ENCODE results near the gene CALB2. TPM values are rescaled to one million over a fixed set of nuclear protein-coding genes. Genes with fewer than 3 reads are reported as not detected.

Gene CALB2
- total and polyA plus RNA-seq, 2 of the 13 experiments (the other 11 are each of a cell fraction or from before 2014, with no cell fraction given): 0.37 to 0.40 TPM

- TF ChIP-seq ZNF609 (CRISPR knock-in tag; IDR thresholded peaks at IDR 0.05; ENCODE audit: borderline replicate concordance) (peak; percentile 83; the same call in 1 of the 2 replicates), ZNF44 (CRISPR knock-in tag; IDR thresholded peaks at IDR 0.05) (peak; percentile 96), NAIF1 (CRISPR knock-in tag; IDR thresholded peaks at IDR 0.05; ENCODE audit: borderline replicate concordance) (peak; percentile 97), THAP8 (CRISPR knock-in tag; IDR thresholded peaks at IDR 0.05; ENCODE audit: borderline replicate concordance) (peak; percentile 97), NFE2L1 (CRISPR knock-in tag; IDR thresholded peaks at IDR 0.05; ENCODE audit: borderline replicate concordance) (no peak; the same call in 1 of the 2 replicates), PHF8 (CRISPR knock-in tag; IDR thresholded peaks at IDR 0.05) (peak; percentile 70), USF2 (IDR thresholded peaks at IDR 0.05; ENCODE audit: low read depth, low read length) (peak; percentile 50; the same call in 1 of the 2 replicates), USF2 (CRISPR knock-in tag; IDR thresholded peaks at IDR 0.05; ENCODE audit: borderline replicate concordance) (peak; percentile 34; the same call in 1 of the 2 replicates), NR3C1 (CRISPR knock-in tag; IDR thresholded peaks at IDR 0.05) (no peak), HOXA5 (CRISPR knock-in tag; IDR thresholded peaks at IDR 0.05) (peak; percentile 95), SNRNP70 (IDR thresholded peaks at IDR 0.05; ENCODE audit: low read depth, low read length) (no peak), JUND (CRISPR knock-in tag; IDR thresholded peaks at IDR 0.05) (peak; percentile 84), ZNF235 (CRISPR knock-in tag; IDR thresholded peaks at IDR 0.05; ENCODE audit: borderline replicate concordance) (no peak), HMGA1 (CRISPR knock-in tag; conservative IDR thresholded peaks at IDR 0.05) (no peak), ZNF605 (CRISPR knock-in tag; IDR thresholded peaks at IDR 0.05) (peak; percentile 98), TBL1XR1 (IDR thresholded peaks at IDR 0.05; ENCODE audit: borderline replicate concordance, low read length, partially characterized antibody) (peak; percentile 69)
- TF ChIP-seq, protein P1, sequence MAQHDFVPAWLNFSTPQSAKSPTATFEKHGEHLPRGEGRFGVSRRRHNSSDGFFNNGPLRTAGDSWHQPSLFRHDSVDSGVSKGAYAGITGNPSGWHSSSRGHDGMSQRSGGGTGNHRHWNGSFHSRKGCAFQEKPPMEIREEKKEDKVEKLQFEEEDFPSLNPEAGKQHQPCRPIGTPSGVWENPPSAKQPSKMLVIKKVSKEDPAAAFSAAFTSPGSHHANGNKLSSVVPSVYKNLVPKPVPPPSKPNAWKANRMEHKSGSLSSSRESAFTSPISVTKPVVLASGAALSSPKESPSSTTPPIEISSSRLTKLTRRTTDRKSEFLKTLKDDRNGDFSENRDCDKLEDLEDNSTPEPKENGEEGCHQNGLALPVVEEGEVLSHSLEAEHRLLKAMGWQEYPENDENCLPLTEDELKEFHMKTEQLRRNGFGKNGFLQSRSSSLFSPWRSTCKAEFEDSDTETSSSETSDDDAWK (CRISPR knock-in tag; IDR thresholded peaks at IDR 0.05): no peak
These were observed 67.8 kb downstream of the CALB2 start (continued) for GRCh38 chr16:71426069-71426879.
